Thoracic aorta (tissue), 2 donors: Measurements from ENCODE around the gene IRF8. TPM values are rescaled to one million over a fixed set of nuclear protein-coding genes. Genes with fewer than 3 reads are reported as not detected.
"Not testable (repeated sequence)": the region's sequence is repeated elsewhere in the genome, so short reads cannot be mapped to it uniquely, and the experiment has no call there.

Experiments
- ATAC-seq: fragments of 150-250 bp; one replicate; pipeline ENCODE4 v1.8.0; 2017; ENCODE audit warnings: low read depth; ENCODE audit not compliant: insufficient number of reproducible peaks, low FRiP score
- DNase-seq: peaks from one replicate; pipeline ENCODE4 v3.0.0-alpha.2; 2020; ENCODE audit warnings: low spot score
- H3K27ac ChIP-seq, 2 donors: fragments of 200-600 bp; sonication (generic); 1 replicate in 1 of 2; 2 replicates in 1 of 2; pipeline ENCODE4 v1.5.1; 2016; ENCODE audit warnings: mild to moderate bottlenecking in 2 of 2, moderate library complexity in 2 of 2
- H3K27me3 ChIP-seq: fragments of 200-600 bp; sonication (generic); replicated peaks from 2 replicates; pipeline ENCODE4 v1.6.0; 2016; ENCODE audit warnings: mild to moderate bottlenecking; ENCODE audit not compliant: insufficient read depth
- H3K36me3 ChIP-seq: fragments of 200-600 bp; sonication (generic); one replicate; pipeline ENCODE4 v1.5.1; 2016
- H3K4me1 ChIP-seq, 2 donors: fragments of 200-600 bp; sonication (generic); 1 replicate in 1 of 2; 2 replicates in 1 of 2; pipeline versions ENCODE4 v1.5.1 to v1.6.0; 2016; ENCODE audit warnings: low read depth in 2 of 2, mild to moderate bottlenecking in 1 of 2; ENCODE audit not compliant: control insufficient read depth in 1 of 2
- H3K4me3 ChIP-seq: fragments of 200-600 bp; sonication (generic); 2 replicates; pipeline ENCODE4 v1.5.1; 2016; ENCODE audit warnings: mild to moderate bottlenecking
- H3K9me3 ChIP-seq: fragments of 200-600 bp; sonication (generic); 2 replicates; pipeline ENCODE4 v1.5.1; 2016
- CTCF ChIP-seq: fragments of 200-600 bp; sonication (generic); IDR thresholded peaks from one replicate; pipeline ENCODE4 v1.5.1; 2019; ENCODE audit warnings: antibody characterized with exemption
- total RNA-seq, 2 donors: library from RNA; depleted of rRNA; stranded (reverse); fragments of >200 nt; gene quantifications; one replicate each; pipeline versions ENCODE4 v1.1.0 to v1.2.3, GENCODE V29; 2016

Gene IRF8
- total RNA-seq, 2 donors from 2014 or later, result 27.0 to 28.8 TPM

DNA sequence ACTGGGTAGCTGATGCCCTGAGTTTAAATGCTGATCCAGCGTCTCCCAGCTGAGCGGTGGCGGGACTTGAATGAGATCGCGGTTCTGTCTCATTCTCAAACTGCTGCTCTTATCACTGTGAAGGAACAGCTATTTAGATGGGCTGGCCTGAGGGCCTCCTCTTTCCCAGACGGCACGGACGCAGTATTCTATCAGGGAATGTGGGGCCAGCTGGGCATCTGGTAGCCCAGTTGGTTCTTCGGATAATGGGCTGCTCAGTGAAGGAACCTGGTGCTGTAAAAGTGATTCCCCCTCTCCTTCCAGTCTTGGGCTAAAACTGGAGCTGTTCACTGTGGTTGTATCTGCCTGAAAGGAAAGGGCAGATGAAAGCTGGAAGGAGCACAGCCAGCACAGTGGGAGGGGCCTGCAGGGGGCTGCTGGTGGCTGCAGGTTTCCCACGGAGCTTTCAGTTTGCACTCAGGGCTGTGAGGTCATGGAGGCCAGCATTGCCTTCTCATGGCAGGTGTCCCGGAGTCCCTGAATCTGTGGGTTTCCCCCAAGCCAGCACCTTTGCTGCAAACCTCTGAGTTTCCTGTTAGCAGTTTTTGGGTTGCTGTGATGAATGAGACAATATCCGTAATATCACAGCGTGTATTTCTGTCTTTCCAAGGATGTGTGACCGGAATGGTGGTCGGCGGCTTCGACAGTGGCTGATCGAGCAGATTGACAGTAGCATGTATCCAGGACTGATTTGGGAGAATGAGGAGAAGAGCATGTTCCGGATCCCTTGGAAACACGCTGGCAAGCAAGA lies 3.6 kb downstream of the IRF8 start:
- H3K36me3 ChIP-seq, result no peaks in the 10 kb centered on the region
- no peak for TF ChIP-seq CTCF
- no peaks in the 10 kb centered on the region for H3K9me3 ChIP-seq
- no peaks in the 10 kb centered on the region for H3K27me3 ChIP-seq
- H3K27ac ChIP-seq, result no peak overlapping the region
- H3K4me3 ChIP-seq, result peak overlapping the region; percentile 20
- H3K4me1 ChIP-seq, result peaks cover 0 to 12% of the 10 kb centered on the region in 2 donors
- ATAC-seq, result no peak
- no peak for DNase-seq

DNA sequence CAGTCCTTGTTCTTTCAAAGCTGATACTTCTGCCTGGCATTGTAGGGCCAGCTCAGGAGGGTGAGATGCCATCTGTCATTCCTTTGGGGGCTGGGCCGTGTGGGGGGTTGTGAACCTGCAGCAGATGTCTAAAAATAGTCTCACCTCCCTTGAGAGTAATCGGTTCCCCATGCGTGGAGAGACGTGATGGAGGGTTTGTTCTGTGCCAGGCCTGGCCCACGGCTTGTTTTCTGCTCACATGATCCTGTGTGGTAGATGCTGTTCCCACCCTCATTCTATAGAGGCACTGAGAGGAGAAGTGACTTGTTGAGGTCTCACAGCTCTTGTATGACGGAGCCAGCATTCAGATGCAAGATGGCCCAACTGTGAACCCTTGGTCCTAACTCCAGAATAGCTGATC lies 4.6 kb downstream of the IRF8 start:
- Histone ChIP-seq H3K27ac (no peak overlapping the region), H3K36me3 (no peaks in the 10 kb centered on the region), H3K9me3 (no peaks in the 10 kb centered on the region), H3K27me3 (no peaks in the 10 kb centered on the region), H3K4me3 (no peak overlapping the region), H3K4me1 (peaks cover 0 to 7% of the 10 kb centered on the region in 2 donors)
- no peak for TF ChIP-seq CTCF
- no peak for ATAC-seq
- DNase-seq, result no peak

DNA sequence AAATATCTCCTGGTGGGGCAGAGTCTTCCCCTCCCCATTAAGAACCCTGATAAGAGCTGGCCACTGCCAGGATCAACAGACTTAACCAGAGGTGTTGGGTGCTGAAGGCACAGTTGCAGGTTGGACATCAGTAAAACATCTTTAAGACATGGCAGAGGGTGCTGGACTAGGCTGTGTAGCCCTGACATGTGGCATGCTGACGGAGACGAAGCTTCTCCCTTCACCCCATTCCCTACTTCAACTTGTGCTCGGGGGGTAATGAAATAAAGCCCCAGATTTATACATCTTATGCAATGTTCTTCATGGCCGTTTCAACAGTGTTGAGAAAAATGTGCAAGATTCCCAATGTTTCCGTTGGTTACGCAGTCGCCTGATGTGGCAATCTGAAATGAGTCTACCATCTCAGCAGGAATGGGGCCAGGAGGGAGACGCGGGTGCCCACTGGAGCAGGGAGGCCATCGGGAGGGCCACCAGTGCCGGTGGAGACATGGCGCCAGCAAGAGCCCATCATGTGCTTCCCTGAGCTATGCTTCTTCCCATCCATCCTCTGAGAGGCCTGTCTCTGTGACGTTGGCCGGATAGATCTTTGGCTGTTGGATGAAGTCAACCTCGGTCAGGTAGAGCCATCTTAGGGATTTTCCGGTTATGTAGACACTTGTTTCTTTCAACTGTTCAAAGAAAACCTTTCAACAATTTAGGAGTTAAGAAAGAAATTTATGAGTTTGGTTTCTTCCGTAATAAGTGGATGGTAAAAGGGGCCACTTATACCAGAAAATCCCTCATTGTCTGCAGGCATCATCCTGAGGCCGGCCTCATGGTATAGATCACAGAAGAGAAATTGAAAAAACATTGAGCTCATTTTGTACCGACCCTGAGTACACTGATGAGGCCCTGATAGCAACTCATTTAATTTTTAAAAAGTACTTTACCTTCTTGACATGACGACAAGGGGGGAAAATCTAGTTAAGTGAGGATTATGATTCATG lies 6.4 kb downstream of the IRF8 start:
- Histone ChIP-seq H3K9me3 (no peaks in the 10 kb centered on the region), H3K27me3 (no peaks in the 10 kb centered on the region), H3K4me3 (no peak overlapping the region), H3K36me3 (no peaks in the 10 kb centered on the region), H3K4me1 (no peaks in the 10 kb centered on the region), H3K27ac (no peak overlapping the region)
- no peak for ATAC-seq
- no peak for DNase-seq
- TF ChIP-seq CTCF, result no peak

- Histone ChIP-seq H3K4me3 (no peak overlapping the region), H3K9me3 (no peaks in the 10 kb centered on the region), H3K27me3 (no peaks in the 10 kb centered on the region), H3K36me3 (no peaks in the 10 kb centered on the region), H3K4me1 (no peaks in the 10 kb centered on the region), H3K27ac (no peak overlapping the region)
- no peak for TF ChIP-seq CTCF
- ATAC-seq (no peak), DNase-seq (no peak)
Observed at GRCh38 chr16:85906349-85906748, 7.4 kb downstream of the IRF8 start.

GRCh38 chr16:85907231-85907630 lies 8.3 kb downstream of the IRF8 start:
- not testable (repeated sequence) for H3K9me3 ChIP-seq, H3K36me3 ChIP-seq, H3K4me3 ChIP-seq, H3K27me3 ChIP-seq, ATAC-seq, DNase-seq, H3K4me1 ChIP-seq, H3K27ac ChIP-seq
